Small intestine (tissue), 7 donors: Measurements from ENCODE around the gene MYBL2. TPM values are rescaled to one million over a fixed set of nuclear protein-coding genes. Genes with fewer than 3 reads are reported as not detected.
A peak's percentile ranks its signal among the peaks of the same experiment; 100 is the strongest.

Experiments used
- DNase-seq, 2 donors: peaks; one replicate each; pipeline versions ENCODE4 v3.0.0 to v3.0.0-alpha.2; 2013
- FAIRE-seq: peaks from 2 replicates; lab custom pipeline; 2012; peaks lifted over from hg19 to GRCh38; lab: Jason Lieb, UNC
- H3K27ac ChIP-seq, 3 donors: one replicate each; pipeline ENCODE4 v1.5.1; 2013; ENCODE audit warnings: low read length in 2 of 3, mild to moderate bottlenecking in 2 of 3, control low read depth in 1 of 3, inconsistent platforms in 1 of 3, low read depth in 1 of 3, moderate library complexity in 1 of 3
- H3K27me3 ChIP-seq, 3 donors: one replicate each; pipeline ENCODE4 v1.6.1; 2013; ENCODE audit warnings: low read length in 3 of 3, inconsistent platforms in 1 of 3; ENCODE audit not compliant: control insufficient read depth in 3 of 3, insufficient read depth in 3 of 3
- H3K36me3 ChIP-seq, 3 donors: one replicate each; pipeline ENCODE4 v1.6.1; 2013; ENCODE audit warnings: low read length in 3 of 3, inconsistent platforms in 1 of 3, low read depth in 1 of 3, mild to moderate bottlenecking in 1 of 3, moderate library complexity in 1 of 3; ENCODE audit not compliant: control insufficient read depth in 3 of 3, insufficient read depth in 2 of 3
- H3K4me1 ChIP-seq, 3 donors: one replicate each; pipeline ENCODE4 v1.6.1; 2013; ENCODE audit warnings: low read length in 2 of 3, inconsistent platforms in 1 of 3, low read depth in 1 of 3, mild to moderate bottlenecking in 1 of 3, moderate library complexity in 1 of 3; ENCODE audit not compliant: control insufficient read depth in 3 of 3, insufficient read depth in 2 of 3
- H3K4me3 ChIP-seq, 3 donors: one replicate each; pipeline ENCODE4 v1.5.1; 2013; ENCODE audit warnings: low read length in 3 of 3, control low read depth in 1 of 3, inconsistent platforms in 1 of 3, low read depth in 1 of 3, mild to moderate bottlenecking in 1 of 3, moderate library complexity in 1 of 3
- H3K9me3 ChIP-seq, 2 donors: one replicate each; pipeline ENCODE4 v1.6.1; 2013; ENCODE audit warnings: low read depth in 1 of 2, low read length in 1 of 2; ENCODE audit not compliant: control insufficient read depth in 2 of 2, insufficient read depth in 1 of 2
- WGBS, 3 donors: extraction: QIAGEN DNeasy Blood & Tissue Kit; methylation state at CpG; one replicate each; pipeline ENCODE4 v1.1.7; 2013; 5-methylcytosine and 5-hydroxymethylcytosine counted together
- polyA plus RNA-seq, 4 donors: library from polyadenylated mRNA; stranded (reverse) in 3 of 4; unstranded in 1 of 4; fragments of 200-250 nt in 3 of 4; fragments of 120-200 nt in 1 of 4; gene quantifications; one replicate each; pipeline versions ENCODE4 v1.2.1 to v1.2.3, GENCODE V29; 2013
- donor health status: healthy with polysubstance abuse.
- donor health status: control.
- donor health status: control.
- donor health status: Bipolar disorder and iron deficiency.
- donor health status: healthy.

MYBL2 gene
- polyA plus RNA-seq, 4 donors, result 1.9 to 36.9 (median 7.4) TPM

- no peaks in the 10 kb centered on the region for H3K9me3 ChIP-seq
- 18 to 43% (median 34%) methylated on average over 15 of the region's 15 CpGs for WGBS, 3 donors
- no peak for FAIRE-seq
- peak in 1 of 2 donors; percentile 12 for DNase-seq
- no peaks in the 10 kb centered on the region for H3K4me1 ChIP-seq
- H3K4me3 ChIP-seq, result no peak overlapping the region
- no peaks in the 10 kb centered on the region for H3K36me3 ChIP-seq
- no peak overlapping the region for H3K27ac ChIP-seq
- H3K27me3 ChIP-seq, result no peaks in the 10 kb centered on the region
These were observed 54.7 kb downstream of the MYBL2 start for GRCh38 chr20:43721429-43722152.

DNA sequence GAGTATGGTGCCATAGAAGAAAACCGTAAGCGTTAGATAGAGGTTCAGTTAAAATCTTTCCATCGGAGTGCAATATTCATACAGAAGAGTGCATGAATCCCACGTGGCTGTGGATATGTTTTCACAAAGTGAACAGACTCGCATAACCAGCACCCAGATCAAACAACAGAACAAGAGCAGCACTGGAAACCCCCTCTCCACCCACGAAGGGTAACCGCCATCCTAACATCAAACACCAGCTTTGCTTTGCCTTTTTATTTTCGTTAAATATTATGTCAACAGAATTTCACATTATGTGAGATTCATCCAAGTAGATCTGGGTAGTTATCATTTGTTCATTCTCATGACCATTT lies 55.2 kb downstream of the MYBL2 start:
- Histone ChIP-seq H3K27me3 (no peaks in the 10 kb centered on the region), H3K9me3 (no peaks in the 10 kb centered on the region), H3K36me3 (no peaks in the 10 kb centered on the region), H3K27ac (no peak overlapping the region), H3K4me3 (no peak overlapping the region), H3K4me1 (no peaks in the 10 kb centered on the region)
- no peak for FAIRE-seq
- DNase-seq, result no peak
- WGBS, 3 donors, result 31 to 60% (median 33%) methylated on average over 8 of the region's 8 CpGs

GRCh38 chr20:43723186-43723585 lies 56.3 kb downstream of the MYBL2 start:
- no peaks in the 10 kb centered on the region for H3K27me3 ChIP-seq
- H3K4me1 ChIP-seq, result no peaks in the 10 kb centered on the region
- no peak overlapping the region for H3K4me3 ChIP-seq
- no peaks in the 10 kb centered on the region for H3K9me3 ChIP-seq
- DNase-seq, result no peak
- H3K27ac ChIP-seq, result no peak overlapping the region
- 63 to 78% (median 78%) methylated on average over 4 of the region's 4 CpGs for WGBS, 3 donors
- no peaks in the 10 kb centered on the region for H3K36me3 ChIP-seq
- no peak for FAIRE-seq

DNA sequence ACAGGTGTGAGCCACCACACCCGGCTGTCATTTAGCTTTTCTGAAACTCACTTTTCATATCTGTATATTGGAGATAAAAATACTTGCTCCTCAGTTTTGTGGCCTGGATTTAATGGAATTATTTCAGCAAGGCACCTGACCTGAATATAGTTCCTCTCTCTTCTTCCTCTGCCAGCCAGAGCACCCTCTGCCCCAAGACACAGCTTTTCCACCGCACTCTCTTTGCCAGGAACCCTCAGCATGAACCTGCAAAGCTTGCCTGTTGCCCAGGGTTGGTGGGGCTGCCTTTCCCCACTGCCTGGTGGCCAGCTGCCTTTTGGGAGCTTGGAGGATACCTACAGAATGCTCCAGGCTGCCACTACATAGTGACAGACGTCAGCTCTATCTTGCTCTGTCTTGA lies 56.8 kb downstream of the MYBL2 start:
- WGBS, 3 donors, result 75 to 84% (median 83%) methylated on average over 3 of the region's 3 CpGs
- no peak overlapping the region for H3K27ac ChIP-seq
- no peak for FAIRE-seq
- no peaks in the 10 kb centered on the region for H3K36me3 ChIP-seq
- no peak for DNase-seq
- no peaks in the 10 kb centered on the region for H3K9me3 ChIP-seq
- H3K27me3 ChIP-seq, result no peaks in the 10 kb centered on the region
- H3K4me1 ChIP-seq, result no peaks in the 10 kb centered on the region
- H3K4me3 ChIP-seq, result no peak overlapping the region

GRCh38 chr20:43724383-43724782 lies 57.5 kb downstream of the MYBL2 start:
- no peak for DNase-seq
- no peaks in the 10 kb centered on the region for H3K4me1 ChIP-seq
- no peaks in the 10 kb centered on the region for H3K9me3 ChIP-seq
- H3K4me3 ChIP-seq, result no peak overlapping the region
- no peak for FAIRE-seq
- no peaks in the 10 kb centered on the region for H3K27me3 ChIP-seq
- H3K27ac ChIP-seq, result no peak overlapping the region
- no peaks in the 10 kb centered on the region for H3K36me3 ChIP-seq
- 91 to 93% (median 93%) methylated on average over 5 of the region's 5 CpGs for WGBS, 3 donors

DNA sequence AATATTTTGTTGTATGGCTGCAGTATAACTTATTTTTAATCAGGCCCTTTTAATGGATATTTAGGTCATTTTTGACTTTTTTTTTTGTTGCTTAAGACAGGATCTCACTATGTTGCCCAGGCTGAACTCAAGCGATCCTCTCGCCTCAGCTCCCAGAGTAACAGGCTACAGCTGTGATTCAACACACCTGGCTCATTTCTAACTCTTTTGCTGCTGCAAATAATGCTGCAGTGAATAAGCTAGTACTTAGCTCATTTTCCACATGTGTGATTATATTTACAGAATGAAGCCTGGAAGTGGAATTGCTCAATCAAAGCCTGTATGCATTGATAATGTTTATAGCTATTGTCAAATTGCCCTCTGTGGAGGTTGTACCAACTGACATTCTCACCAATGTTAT lies 58.8 kb downstream of the MYBL2 start:
- Histone ChIP-seq H3K27me3 (no peaks in the 10 kb centered on the region), H3K27ac (no peak overlapping the region), H3K4me1 (no peaks in the 10 kb centered on the region), H3K4me3 (no peak overlapping the region), H3K36me3 (no peaks in the 10 kb centered on the region), H3K9me3 (no peaks in the 10 kb centered on the region)
- no peak for FAIRE-seq
- WGBS, 3 donors, result 71 to 77% (median 76%) methylated on average over 2 of the region's 2 CpGs
- DNase-seq, result no peak

- Histone ChIP-seq H3K27me3 (no peaks in the 10 kb centered on the region), H3K27ac (no peak overlapping the region), H3K36me3 (no peaks in the 10 kb centered on the region), H3K9me3 (no peaks in the 10 kb centered on the region), H3K4me3 (no peak overlapping the region), H3K4me1 (no peaks in the 10 kb centered on the region)
- DNase-seq, result no peak
- 86 to 89% (median 86%) methylated on average over 10 of the region's 10 CpGs for WGBS, 3 donors
- no peak for FAIRE-seq
These were observed 59.4 kb downstream of the MYBL2 start for GRCh38 chr20:43726333-43726732.

DNA sequence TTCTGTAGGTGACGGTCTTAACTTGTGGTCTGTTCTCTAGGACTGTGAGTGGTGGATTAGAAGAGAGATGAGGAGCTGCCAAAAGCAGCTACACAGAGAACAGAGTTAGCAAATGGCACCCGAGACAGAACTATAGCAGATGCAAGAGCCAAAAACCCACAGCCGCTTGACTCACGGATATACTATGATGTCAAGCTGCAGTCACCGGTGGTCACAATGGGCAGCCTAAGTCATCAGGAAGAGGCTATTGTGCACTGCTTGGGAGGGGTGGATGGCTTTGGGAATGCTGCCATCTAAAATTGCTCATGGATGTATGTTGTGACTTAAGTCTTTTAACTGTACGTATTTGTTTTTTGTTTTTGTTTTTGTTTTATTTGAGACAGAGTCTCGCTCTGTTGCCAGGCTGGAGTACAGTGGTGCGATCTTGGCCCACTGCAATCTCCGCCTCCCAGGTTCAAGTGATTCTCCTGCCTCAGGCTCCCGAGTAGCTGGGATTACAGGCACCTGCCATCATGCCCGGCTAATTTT lies 60.0 kb downstream of the MYBL2 start, which contains the start of gene GTSF1L:
Gene GTSF1L, minus strand, starts transcription at position 192 of the 528 bp plus-strand sequence. CDS start 308 bp downstream, outside the sequence.
- Histone ChIP-seq H3K4me1 (no peaks in the 10 kb centered on the region), H3K9me3 (no peaks in the 10 kb centered on the region), H3K27ac (no peak within 1 kb of the TSS), H3K4me3 (no peak within 1 kb of the TSS), H3K27me3 (peaks cover 0 to 2% (median 0%) of the 10 kb centered on the region in 3 donors), H3K36me3 (no peaks in the 10 kb centered on the region)
- FAIRE-seq (no peak), DNase-seq (no peak)
- WGBS, 3 donors, result 84 to 87% (median 85%) methylated on average over 11 of the region's 11 CpGs
